Parathyroid adenoma (tissue), 2 donors: ENCODE measurements around the gene ANKRD65.
"Not testable (repeated sequence)": the region's sequence is repeated elsewhere in the genome, so short reads cannot be mapped to it uniquely, and the experiment has no call there.

ENCODE experiments used
- H2AFZ ChIP-seq: fragments of 300-600 bp; sonication (generic); one replicate; pipeline ENCODE4 v1.7.0; 2017; ENCODE audit warnings: antibody characterized with exemption, mild to moderate bottlenecking
- H3K27ac ChIP-seq: fragments of 300-600 bp; sonication (generic); one replicate; pipeline ENCODE4 v1.7.0; 2017
- H3K27me3 ChIP-seq: fragments of 300-600 bp; sonication (generic); one replicate; pipeline ENCODE4 v1.7.0; 2017; ENCODE audit warnings: low read length; ENCODE audit not compliant: control insufficient read depth, insufficient read depth
- H3K36me3 ChIP-seq: fragments of 300-600 bp; sonication (generic); one replicate; pipeline ENCODE4 v1.7.0; 2017; ENCODE audit warnings: low read length; ENCODE audit not compliant: control insufficient read depth, insufficient read depth
- H3K4me1 ChIP-seq: fragments of 300-600 bp; sonication (generic); one replicate; pipeline ENCODE4 v1.7.0; 2017; ENCODE audit warnings: control low read depth
- H3K4me2 ChIP-seq: fragments of 300-600 bp; sonication (generic); one replicate; pipeline ENCODE4 v1.7.0; 2017; ENCODE audit warnings: low read length
- H3K4me3 ChIP-seq: fragments of 300-600 bp; sonication (generic); one replicate; pipeline ENCODE4 v1.7.0; 2017; ENCODE audit warnings: low read depth, low read length
- H3K79me2 ChIP-seq: fragments of 300-600 bp; sonication (generic); one replicate; pipeline ENCODE4 v1.7.0; 2017; ENCODE audit warnings: control low read depth
- H3K9ac ChIP-seq: fragments of 300-600 bp; sonication (generic); one replicate; pipeline ENCODE4 v1.7.0; 2017; ENCODE audit warnings: mild to moderate bottlenecking
- H3K9me3 ChIP-seq: fragments of 300-600 bp; sonication (generic); one replicate; pipeline ENCODE4 v1.7.0; 2017; ENCODE audit warnings: low read length; ENCODE audit not compliant: control insufficient read depth
- CTCF ChIP-seq: fragments of 300-600 bp; sonication (generic); IDR thresholded peaks from one replicate; pipeline ENCODE4 v1.7.0; 2017; ENCODE audit warnings: antibody characterized with exemption, mild to moderate bottlenecking
- donor health status: primary hyperparathyroidism.

The ANKRD65 gene

GRCh38 chr1:1406821-1407635, 14.0 kb downstream of the ANKRD65 start, which contains the start of gene MRPL20:
TSS of gene MRPL20 (minus strand) at chr1:1407293. CDS start at chr1:1407217, 76 bp downstream.
- H3K27ac ChIP-seq: peak within 1 kb of the TSS; percentile 77
- no peak within 1 kb of the TSS for H3K9ac ChIP-seq
- peak within 1 kb of the TSS; percentile 79 for H3K4me2 ChIP-seq
- H3K4me3 ChIP-seq: peak within 1 kb of the TSS; percentile 92
- H3K36me3 ChIP-seq: no peaks in the 10 kb centered on the region
- H3K79me2 ChIP-seq: peaks cover 3% of the 10 kb centered on the region
- peak within 1 kb of the TSS; percentile 79 for H2AFZ ChIP-seq
- no peaks in the 10 kb centered on the region for H3K27me3 ChIP-seq
- H3K9me3 ChIP-seq: no peaks in the 10 kb centered on the region
- no peak for TF ChIP-seq CTCF
- peaks cover 3% of the 10 kb centered on the region for H3K4me1 ChIP-seq

- H3K36me3 ChIP-seq: no peaks in the 10 kb centered on the region
These were observed 14.8 kb downstream of the ANKRD65 start for GRCh38 chr1:1406101-1406820.

GRCh38 chr1:1403653-1404052, 17.4 kb downstream of the ANKRD65 start:
- TF ChIP-seq CTCF: no peak
- H3K27ac ChIP-seq: no peak overlapping the region
- no peak overlapping the region for H3K4me2 ChIP-seq
- H3K4me3 ChIP-seq: no peak overlapping the region
- H3K79me2 ChIP-seq: peaks cover 3% of the 10 kb centered on the region
- no peaks in the 10 kb centered on the region for H3K27me3 ChIP-seq
- no peak overlapping the region for H2AFZ ChIP-seq
- H3K9ac ChIP-seq: no peak overlapping the region
- no peaks in the 10 kb centered on the region for H3K36me3 ChIP-seq
- H3K9me3 ChIP-seq: no peaks in the 10 kb centered on the region
- peaks cover 3% of the 10 kb centered on the region for H3K4me1 ChIP-seq

More at GRCh38 chr1:1406101-1406820, 14.8 kb downstream of the ANKRD65 start:
- TF ChIP-seq CTCF: no peak
- Histone ChIP-seq H3K9ac (no peak overlapping the region), H3K9me3 (no peaks in the 10 kb centered on the region), H2AFZ (peak overlapping the region; percentile 79), H3K27ac (peak overlapping the region; percentile 77), H3K4me1 (peaks cover 3% of the 10 kb centered on the region), H3K4me3 (peak overlapping the region; percentile 92), H3K27me3 (no peaks in the 10 kb centered on the region), H3K4me2 (peak overlapping the region; percentile 79), H3K79me2 (peaks cover 3% of the 10 kb centered on the region)

- not testable (repeated sequence) for H3K79me2 ChIP-seq, H3K9ac ChIP-seq, H2AFZ ChIP-seq, H3K4me1 ChIP-seq, H3K36me3 ChIP-seq, H3K9me3 ChIP-seq, H3K27ac ChIP-seq, H3K4me2 ChIP-seq, H3K27me3 ChIP-seq, H3K4me3 ChIP-seq
These were observed 18.1 kb downstream of the ANKRD65 start for GRCh38 chr1:1402901-1403392.
